Ovary (tissue), 3 donors: ENCODE data around the gene SYNDIG1.

ENCODE experiments used
- CTCF ChIP-seq, 3 donors: fragments of 450-650 bp in 2 of 3; fragments of 200-600 bp in 1 of 3; IDR thresholded peaks; one replicate each; pipeline versions ENCODE4 v1.5.1 to v1.8.0; 2016 to 2022; ENCODE audit warnings: antibody characterized with exemption in 3 of 3, mild to moderate bottlenecking in 1 of 3
- POLR2A ChIP-seq: fragments of 450-650 bp; IDR thresholded peaks from one replicate; pipeline ENCODE4 v1.6.1; 2017; ENCODE audit warnings: antibody characterized with exemption, mild to moderate bottlenecking, moderate library complexity
- donor health status: DM: no; HTN: no; CAD: no.

GRCh38 chr20:24498641-24499040 is 29.2 kb downstream of the SYNDIG1 start:
- TF ChIP-seq CTCF (IDR thresholded peaks at IDR 0.05) = no peak
- TF ChIP-seq POLR2A = no peak
